CD4-positive, alpha-beta T cell treated with Interleukin-17A for 4 hours (primary cell): Measurements from ENCODE around the gene OR2Y1.
"Not testable (repeated sequence)": the region's sequence is repeated elsewhere in the genome, so short reads cannot be mapped to it uniquely, and the experiment has no call there.

Source experiments
- DNase-seq: peaks from one replicate; pipeline ENCODE4 v3.0.0-alpha.2; 2020; ENCODE audit warnings: mixed read lengths

Gene OR2Y1

DNA sequence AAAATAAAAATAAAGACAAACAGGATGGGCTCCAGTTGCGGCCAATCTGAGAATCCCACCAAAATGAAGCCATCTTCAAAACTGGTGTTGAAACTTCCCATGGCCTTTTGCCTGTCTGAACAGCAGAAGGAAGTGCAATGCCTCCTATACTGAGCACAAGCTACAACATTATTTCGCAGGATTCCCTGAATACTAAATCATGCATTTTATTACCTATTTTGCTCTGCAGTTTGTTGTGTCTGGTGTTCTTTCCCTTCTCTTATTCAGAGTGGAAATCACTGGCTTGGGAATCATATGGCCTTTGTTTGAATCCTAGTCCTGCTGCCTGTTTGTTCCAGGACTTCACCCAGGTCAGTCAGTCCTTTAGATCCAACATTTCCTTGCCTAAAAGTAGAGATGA is at the start of gene OR2Y1:
Gene OR2Y1 (minus strand): TSS at position 101 of the 400 bp plus-strand sequence. CDS start 0 bp downstream, at position 101.
- DNase-seq = no peak

GRCh38 chr5:180788651-180789410 is 49.0 kb upstream of the OR2Y1 start:
- DNase-seq = not testable (repeated sequence)

DNA sequence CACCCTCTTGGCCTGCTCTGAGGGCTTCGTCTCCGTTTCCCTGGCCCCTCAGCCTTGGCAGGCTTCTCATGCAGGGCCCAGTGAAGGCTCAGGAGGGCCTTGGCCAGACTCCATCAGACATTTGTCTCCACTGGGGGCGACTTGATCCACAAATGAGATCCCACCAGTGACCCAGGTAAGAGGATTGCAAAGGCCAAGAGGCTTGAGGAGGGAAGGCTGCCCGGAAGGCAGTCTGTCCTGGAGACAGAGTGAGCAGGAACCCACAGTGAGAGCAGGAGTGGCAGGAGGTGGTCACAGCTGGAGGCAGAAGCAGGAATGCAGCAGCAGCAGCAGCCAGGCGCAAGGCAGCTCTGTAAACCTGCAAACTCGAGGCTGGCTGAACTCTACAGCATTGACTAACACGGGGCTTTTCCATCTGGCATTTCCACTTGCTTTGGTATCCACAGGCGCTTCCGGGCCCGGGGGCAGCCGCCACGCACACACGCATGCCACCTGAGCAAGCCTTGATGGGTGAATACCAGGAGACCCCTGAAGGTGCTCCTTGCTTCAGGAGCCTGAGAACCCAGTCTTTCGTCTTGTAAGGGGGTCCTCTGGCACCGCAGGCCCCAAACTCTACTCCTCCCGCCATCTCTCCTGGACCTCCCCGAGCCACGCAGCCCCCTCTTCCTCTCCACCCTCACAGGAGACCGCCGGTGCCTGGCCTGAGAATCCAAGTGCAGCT is 48.0 kb upstream of the OR2Y1 start:
- DNase-seq = no peak

GRCh38 chr5:180786531-180787398 is 46.9 kb upstream of the OR2Y1 start:
- no peak for DNase-seq

GRCh38 chr5:180785794-180786221 is 46.0 kb upstream of the OR2Y1 start:
- DNase-seq = no peak

DNA sequence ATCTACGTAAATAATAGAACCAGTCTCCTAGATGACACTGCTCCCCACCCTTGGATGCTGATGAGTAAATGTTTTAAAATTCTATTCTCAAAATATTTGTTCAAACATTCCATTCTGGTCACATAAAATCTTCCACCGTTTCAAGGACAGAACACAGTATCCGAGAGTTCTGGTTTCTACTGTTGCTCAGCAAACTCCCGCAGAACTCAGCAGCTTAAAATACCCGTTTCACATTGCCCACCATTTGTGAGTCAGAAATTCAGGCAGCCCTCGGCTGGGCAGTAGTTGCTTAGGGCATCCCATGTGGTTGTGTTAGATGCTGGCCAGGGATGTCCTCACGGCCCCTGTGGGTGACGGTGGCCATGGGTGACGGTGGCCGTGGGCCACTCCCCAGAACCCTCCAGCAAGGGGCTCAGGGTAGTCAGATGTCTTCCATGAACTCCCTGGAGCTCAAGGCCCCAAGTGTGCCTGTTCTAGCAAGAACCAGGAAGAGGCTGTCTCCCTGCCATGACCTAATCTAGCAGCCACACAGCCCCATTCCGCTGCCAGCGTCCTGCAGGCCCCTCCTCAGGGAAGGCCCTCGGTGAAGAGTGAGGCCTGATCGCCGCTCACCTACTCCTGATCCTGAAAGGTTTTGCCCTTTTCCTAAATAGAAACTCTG is 45.4 kb upstream of the OR2Y1 start:
- no peak for DNase-seq

- peak; percentile 84 for DNase-seq
These were observed 44.7 kb upstream of the OR2Y1 start for GRCh38 chr5:180784497-180785097.

GRCh38 chr5:180783340-180784052 is 43.6 kb upstream of the OR2Y1 start:
- no peak for DNase-seq

GRCh38 chr5:180782748-180783147 is 42.9 kb upstream of the OR2Y1 start:
- no peak for DNase-seq

DNA sequence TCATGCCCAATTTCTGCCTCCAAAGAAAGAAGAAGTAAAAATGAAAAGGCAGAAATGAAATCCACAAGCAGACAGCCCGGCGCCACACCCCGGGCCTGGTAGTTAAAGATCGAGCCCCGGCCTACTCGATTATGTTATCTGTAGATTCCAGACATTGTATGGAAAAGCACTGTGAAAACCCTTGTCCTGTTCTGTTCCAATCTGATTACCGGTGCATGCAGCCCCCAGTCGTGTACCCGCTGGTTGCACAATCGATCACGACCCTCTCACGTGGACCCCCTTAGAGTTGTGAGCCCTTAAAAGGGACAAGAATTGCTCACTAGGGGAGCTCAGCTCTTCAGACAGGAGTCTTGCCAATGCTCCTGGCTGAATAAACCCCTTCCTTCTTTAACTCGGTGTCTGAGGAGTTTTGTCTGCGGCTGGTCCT is 42.1 kb upstream of the OR2Y1 start:
- not testable (repeated sequence) for DNase-seq

DNA sequence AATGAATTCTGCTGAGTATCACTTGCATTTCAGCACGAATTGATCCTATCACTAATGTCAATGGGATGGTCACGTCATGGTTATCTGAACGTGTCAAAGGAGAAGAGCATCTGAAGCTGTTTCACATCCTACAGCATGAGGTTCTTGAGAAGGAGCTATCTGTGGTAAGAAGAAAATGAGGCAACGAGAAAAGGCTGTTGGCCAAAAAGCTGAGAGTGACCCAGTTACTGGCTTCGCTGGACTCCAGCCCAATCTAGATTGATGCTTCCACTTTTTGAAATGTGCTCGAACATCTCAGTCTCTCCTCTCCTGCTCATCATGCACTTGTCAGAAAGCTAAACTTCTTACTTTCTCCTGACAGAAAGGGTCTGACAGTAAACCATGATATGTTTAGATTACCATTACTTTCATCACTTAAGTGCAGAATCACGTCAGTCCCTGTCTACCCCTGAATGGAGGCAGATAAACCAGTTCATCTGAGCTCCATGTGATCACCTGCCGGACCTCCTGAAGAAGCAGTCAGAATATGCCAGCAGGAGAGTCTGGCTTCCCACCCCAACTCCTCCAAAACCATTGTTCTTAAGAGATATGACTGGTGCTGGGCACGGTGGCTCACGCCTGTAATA is 40.2 kb upstream of the OR2Y1 start:
- no peak for DNase-seq

DNA sequence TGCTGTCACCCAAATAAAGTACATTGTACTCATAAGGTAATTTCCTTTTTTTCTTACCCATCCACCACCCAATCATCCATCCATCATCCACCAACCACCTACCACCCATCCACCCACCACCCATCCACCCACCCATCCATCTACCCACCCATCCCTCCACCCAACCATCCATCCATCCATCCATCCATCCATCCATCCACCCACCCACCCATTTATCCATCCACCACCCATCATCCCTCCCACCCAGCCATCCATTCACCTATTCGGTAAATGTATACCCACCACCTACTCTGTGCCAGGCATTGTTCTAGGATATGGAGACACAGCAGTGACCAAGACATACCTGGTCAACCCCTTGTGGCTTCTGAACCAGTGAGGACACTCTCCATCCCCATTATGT is 37.6 kb upstream of the OR2Y1 start:
- no peak for DNase-seq

GRCh38 chr5:180776376-180776775 is 36.5 kb upstream of the OR2Y1 start:
- no peak for DNase-seq

- DNase-seq = no peak
These were observed 35.8 kb upstream of the OR2Y1 start for GRCh38 chr5:180775624-180776023.

GRCh38 chr5:180771839-180772238 is 32.0 kb upstream of the OR2Y1 start:
- no peak for DNase-seq

GRCh38 chr5:180769821-180770220 is 30.0 kb upstream of the OR2Y1 start:
- DNase-seq = no peak

DNA sequence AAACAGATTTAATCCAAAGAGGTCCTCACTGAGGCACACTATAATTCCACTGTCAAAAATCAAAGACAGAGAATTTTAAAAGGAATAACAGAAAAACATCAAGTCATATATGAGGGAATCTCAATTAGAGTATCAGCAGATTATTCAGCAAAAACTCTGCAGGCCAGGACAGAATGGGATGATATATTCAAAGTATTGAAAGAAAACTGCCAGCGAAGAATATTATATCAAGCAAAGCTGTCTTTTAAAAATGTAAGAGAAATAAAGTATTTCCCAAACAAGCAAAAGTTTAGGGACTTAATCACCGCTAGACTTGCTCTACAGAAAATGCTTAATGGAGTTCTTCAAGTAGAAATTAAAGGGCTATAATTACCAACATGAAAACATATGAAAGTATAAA is 15.7 kb upstream of the OR2Y1 start:
- no peak for DNase-seq

- DNase-seq = no peak
These were observed 4.4 kb upstream of the OR2Y1 start for GRCh38 chr5:180744253-180744652.

- DNase-seq = no peak
These were observed 2.9 kb upstream of the OR2Y1 start for GRCh38 chr5:180742727-180743126.

GRCh38 chr5:180740953-180741352 is 1.1 kb upstream of the OR2Y1 start:
- not testable (repeated sequence) for DNase-seq

DNA sequence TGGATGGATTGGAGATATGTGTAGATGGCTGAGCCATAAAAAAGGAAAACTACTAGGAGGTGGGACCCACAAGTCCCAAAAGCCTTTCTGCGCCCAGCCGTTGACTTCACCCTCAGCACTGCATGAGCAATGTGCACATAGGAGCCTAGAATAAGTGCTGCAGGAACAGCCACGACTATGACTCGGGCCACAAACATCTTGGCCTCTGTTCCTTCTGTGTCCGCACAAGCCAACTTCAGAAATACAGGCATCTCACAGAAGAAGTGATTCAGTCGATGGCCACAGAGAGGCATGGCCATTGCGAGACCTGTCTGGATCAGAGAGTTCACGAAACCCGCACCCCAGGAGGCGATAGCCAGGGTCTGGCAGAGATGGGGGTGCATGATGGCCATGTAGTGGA is 587 bp downstream of the OR2Y1 start:
- no peak for DNase-seq
